Stimulated activated CD8-positive, alpha-beta memory T cell treated with anti-CD3 and anti-CD28 coated beads, Interleukin-7, amount 100 ng/mL, for 4 hours (primary cell): ENCODE results near the gene IPCEF1.
"Not testable (repeated sequence)": the region's sequence is repeated elsewhere in the genome, so short reads cannot be mapped to it uniquely, and the experiment has no call there.

ENCODE experiments used
- DNase-seq, 2 donors: peaks; one replicate each; pipeline ENCODE4 v3.0.0-alpha.2; 2020; ENCODE audit warnings: low read depth in 2 of 2

IPCEF1 gene

GRCh38 chr6:154246723-154247118 lies 109.9 kb downstream of the IPCEF1 start:
- no peak for DNase-seq

GRCh38 chr6:154245506-154245905 lies 111.1 kb downstream of the IPCEF1 start:
- DNase-seq, result no peak

- DNase-seq, result no peak
Observed at GRCh38 chr6:154243793-154244750, 112.5 kb downstream of the IPCEF1 start.

- no peak for DNase-seq
Observed at GRCh38 chr6:154242617-154243357, 113.8 kb downstream of the IPCEF1 start.

- DNase-seq, result no peak
Observed at GRCh38 chr6:154241581-154241980, 115.0 kb downstream of the IPCEF1 start.

GRCh38 chr6:154241061-154241460 lies 115.5 kb downstream of the IPCEF1 start:
- DNase-seq, result not testable (repeated sequence)

GRCh38 chr6:154239392-154239791 lies 117.2 kb downstream of the IPCEF1 start:
- DNase-seq, result no peak

GRCh38 chr6:154238831-154239230 lies 117.8 kb downstream of the IPCEF1 start:
- no peak for DNase-seq

GRCh38 chr6:154236646-154237301 lies 119.8 kb downstream of the IPCEF1 start:
- no peak for DNase-seq

GRCh38 chr6:154234019-154234772 lies 122.4 kb downstream of the IPCEF1 start:
- DNase-seq, result no peak

GRCh38 chr6:154233383-154233782 lies 123.2 kb downstream of the IPCEF1 start:
- DNase-seq, result no peak

GRCh38 chr6:154232013-154232910 lies 124.3 kb downstream of the IPCEF1 start:
- no peak for DNase-seq

- DNase-seq, result no peak
Observed at GRCh38 chr6:154230910-154231595, 125.5 kb downstream of the IPCEF1 start.

- DNase-seq, result no peak
Observed at GRCh38 chr6:154230393-154230792, 126.2 kb downstream of the IPCEF1 start.

GRCh38 chr6:154229786-154230185 lies 126.8 kb downstream of the IPCEF1 start:
- DNase-seq, result peak; percentile 46 to 47

- no peak for DNase-seq
Observed at GRCh38 chr6:154228521-154228905, 128.1 kb downstream of the IPCEF1 start.

GRCh38 chr6:154227862-154228520 lies 128.6 kb downstream of the IPCEF1 start:
- DNase-seq, result no peak

GRCh38 chr6:154226461-154226860 lies 130.1 kb downstream of the IPCEF1 start:
- no peak for DNase-seq

GRCh38 chr6:154223296-154223695 lies 133.3 kb downstream of the IPCEF1 start:
- DNase-seq, result no peak
